ENCODE results near the gene PEX6.

DNA sequence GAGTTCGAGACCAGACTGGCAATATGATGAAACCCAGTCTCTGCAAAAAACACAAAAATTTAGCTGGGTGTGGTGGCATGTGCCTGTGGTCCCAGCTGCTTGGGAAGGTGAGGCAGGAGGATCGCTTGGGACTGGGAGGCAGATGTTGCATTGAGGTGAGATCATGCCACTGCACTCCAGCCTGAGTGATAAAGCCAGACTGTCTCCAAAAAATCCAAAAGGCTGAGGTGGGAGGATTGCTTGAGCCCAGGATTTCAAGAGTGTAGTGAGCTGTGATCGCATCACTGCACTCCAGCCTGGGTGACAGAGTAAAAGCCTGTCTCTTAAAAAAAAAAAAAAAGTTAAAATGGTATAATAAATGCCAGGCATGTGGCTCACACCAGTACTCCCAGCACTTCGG lies 64.4 kb downstream of the PEX6 start:
- TF ChIP-seq, protein P1, sequence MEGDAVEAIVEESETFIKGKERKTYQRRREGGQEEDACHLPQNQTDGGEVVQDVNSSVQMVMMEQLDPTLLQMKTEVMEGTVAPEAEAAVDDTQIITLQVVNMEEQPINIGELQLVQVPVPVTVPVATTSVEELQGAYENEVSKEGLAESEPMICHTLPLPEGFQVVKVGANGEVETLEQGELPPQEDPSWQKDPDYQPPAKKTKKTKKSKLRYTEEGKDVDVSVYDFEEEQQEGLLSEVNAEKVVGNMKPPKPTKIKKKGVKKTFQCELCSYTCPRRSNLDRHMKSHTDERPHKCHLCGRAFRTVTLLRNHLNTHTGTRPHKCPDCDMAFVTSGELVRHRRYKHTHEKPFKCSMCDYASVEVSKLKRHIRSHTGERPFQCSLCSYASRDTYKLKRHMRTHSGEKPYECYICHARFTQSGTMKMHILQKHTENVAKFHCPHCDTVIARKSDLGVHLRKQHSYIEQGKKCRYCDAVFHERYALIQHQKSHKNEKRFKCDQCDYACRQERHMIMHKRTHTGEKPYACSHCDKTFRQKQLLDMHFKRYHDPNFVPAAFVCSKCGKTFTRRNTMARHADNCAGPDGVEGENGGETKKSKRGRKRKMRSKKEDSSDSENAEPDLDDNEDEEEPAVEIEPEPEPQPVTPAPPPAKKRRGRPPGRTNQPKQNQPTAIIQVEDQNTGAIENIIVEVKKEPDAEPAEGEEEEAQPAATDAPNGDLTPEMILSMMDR (conservative IDR thresholded peaks at IDR 0.05; ENCODE audit: low read length), result no peak
- no peak for TF ChIP-seq EZH2phosphoT487 (IDR thresholded peaks at IDR 0.05; ENCODE audit: borderline replicate concordance, low read depth, low read length)
